HG03575 (cell line): ENCODE data around the gene TTLL10.

Experiments used
- ATAC-seq: cut with Tn5 transposase; IDR thresholded peaks from one replicate; pipeline ENCODE4 v1.9.1; 2021; ENCODE audit not compliant: unreplicated experiment, insufficient number of reproducible peaks, low FRiP score; ENCODE audit errors: extremely low read depth

Gene TTLL10

GRCh38 chr1:1199961-1200875 is 26.5 kb downstream of the TTLL10 start:
- no peak for ATAC-seq

- no peak for ATAC-seq
Observed at GRCh38 chr1:1200876-1201810, 27.5 kb downstream of the TTLL10 start.

- ATAC-seq: no peak
Observed at GRCh38 chr1:1202831-1203560, 29.3 kb downstream of the TTLL10 start.

GRCh38 chr1:1203561-1204424 is 30.1 kb downstream of the TTLL10 start:
- ATAC-seq: no peak

GRCh38 chr1:1204425-1204920 is 30.8 kb downstream of the TTLL10 start:
- no peak for ATAC-seq

- ATAC-seq: no peak
Observed at GRCh38 chr1:1204998-1205768, 31.5 kb downstream of the TTLL10 start.

GRCh38 chr1:1205769-1206375 is 32.2 kb downstream of the TTLL10 start:
- no peak for ATAC-seq

- ATAC-seq: no peak
Observed at GRCh38 chr1:1206376-1206965, 32.8 kb downstream of the TTLL10 start, which contains the start of gene TNFRSF18. Gene TNFRSF18 (minus strand): TSS chr1:1206592. CDS start chr1:1206571, 21 bp downstream.

- no peak for ATAC-seq
Observed at GRCh38 chr1:1206966-1207531, 33.4 kb downstream of the TTLL10 start.

- ATAC-seq: no peak
Observed at GRCh38 chr1:1207571-1207892, 33.9 kb downstream of the TTLL10 start.

GRCh38 chr1:1208713-1209433 is 35.2 kb downstream of the TTLL10 start:
- ATAC-seq: no peak

- ATAC-seq: no peak
Observed at GRCh38 chr1:1210726-1211540, 37.3 kb downstream of the TTLL10 start.

- ATAC-seq: no peak
Observed at GRCh38 chr1:1211541-1212441, 38.1 kb downstream of the TTLL10 start.

- ATAC-seq: no peak
Observed at GRCh38 chr1:1212780-1213344, 39.2 kb downstream of the TTLL10 start.
